Measurements from ENCODE around the gene PTPRB.

PTPRB gene

DNA sequence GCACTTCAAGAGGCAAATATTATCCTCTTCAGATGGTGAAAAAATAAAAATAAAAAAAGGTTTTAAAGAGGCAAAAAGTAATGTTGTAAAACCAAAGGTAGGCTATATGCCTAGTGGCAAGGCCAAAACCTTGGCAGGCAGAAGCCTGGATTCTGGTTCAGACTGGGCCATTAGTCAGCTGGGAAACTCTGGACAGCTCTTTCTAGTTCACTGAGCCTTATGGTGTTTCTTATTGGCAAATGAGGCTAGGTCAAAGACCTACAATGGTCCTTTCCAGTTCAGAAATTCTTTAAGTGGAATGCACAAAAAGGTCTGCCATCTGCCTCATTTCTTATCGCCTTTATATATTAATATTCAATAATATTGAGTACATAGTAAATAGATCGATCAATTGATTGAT, 44.6 kb downstream of the PTPRB start:
- no peak for DNase-seq (ENCODE audit: low read depth in 3 of 3)

DNA sequence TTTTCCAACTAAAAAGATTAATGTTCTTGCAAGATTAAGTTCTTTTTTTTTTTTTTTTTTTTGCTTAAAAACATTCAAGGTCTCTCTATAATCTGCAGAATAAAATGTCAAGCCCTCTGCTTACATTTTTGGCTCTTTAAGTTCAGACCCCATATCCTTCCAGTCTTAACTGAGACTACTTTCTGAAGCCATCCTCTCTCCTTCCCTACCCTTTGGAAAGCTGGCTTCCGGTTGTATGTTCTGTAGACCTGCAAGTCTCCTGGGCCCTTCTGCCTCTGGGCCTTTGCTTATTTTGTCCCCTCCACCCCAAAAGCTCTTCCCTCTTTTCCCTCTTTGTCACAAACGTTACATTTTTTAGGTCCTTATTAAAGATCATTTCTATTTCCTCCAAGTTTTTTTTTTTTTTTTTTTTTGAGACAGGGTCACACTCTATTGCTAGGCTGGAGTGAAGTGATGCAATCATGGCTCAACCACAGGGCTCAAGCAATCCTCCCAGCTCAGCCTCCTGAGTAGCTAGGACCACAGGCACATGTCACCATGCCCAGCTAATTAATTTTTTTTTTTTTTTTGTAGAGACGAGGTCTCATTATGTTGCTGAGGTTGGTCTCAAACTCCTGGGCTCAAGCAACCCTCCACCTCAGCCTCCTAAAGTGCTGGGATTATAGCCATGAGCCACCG, 46.5 kb downstream of the PTPRB start:
- no peak for DNase-seq (ENCODE audit: low read depth in 3 of 3)

DNA sequence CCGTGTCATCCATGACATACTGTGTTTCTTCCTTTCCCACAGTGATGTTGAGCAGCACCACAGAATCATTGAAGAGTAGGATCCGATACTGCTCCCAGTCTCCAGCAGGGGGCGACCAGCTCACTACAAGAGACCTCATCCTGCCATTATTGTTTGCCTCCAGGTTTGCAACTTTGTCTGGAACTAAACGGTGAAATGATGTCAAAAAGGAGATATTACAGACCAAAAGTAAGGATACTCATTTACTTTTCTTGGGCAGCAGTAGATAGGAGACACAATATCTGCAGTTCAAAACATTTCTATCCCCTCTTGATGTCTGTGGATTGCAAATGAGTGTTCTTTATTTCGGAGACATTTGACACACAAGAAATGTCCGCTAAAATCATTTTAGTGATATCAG, 47.2 kb downstream of the PTPRB start:
- peak; percentile 6 to 58 (median 20) for DNase-seq (ENCODE audit: low read depth in 3 of 3)

DNA sequence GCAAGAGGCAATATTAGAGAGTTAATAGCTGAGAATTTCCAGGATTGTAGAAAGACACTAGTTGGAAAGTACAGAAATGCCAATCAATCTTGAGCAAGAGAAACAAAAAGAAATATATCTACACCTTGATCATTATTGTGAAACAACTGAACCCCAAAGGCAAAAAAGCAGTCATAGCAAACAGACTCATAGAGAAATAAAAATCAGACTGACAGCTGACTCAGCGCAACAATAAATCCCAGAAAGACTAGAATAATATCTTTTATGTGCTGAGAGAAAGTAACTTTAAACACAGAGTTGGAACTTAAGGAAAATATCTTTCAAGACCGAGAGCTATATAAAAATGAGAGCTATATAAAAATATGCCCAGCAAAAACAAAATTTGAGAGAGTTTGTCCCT, 52.9 kb downstream of the PTPRB start:
- no peak for DNase-seq (ENCODE audit: low read depth in 3 of 3)

DNA sequence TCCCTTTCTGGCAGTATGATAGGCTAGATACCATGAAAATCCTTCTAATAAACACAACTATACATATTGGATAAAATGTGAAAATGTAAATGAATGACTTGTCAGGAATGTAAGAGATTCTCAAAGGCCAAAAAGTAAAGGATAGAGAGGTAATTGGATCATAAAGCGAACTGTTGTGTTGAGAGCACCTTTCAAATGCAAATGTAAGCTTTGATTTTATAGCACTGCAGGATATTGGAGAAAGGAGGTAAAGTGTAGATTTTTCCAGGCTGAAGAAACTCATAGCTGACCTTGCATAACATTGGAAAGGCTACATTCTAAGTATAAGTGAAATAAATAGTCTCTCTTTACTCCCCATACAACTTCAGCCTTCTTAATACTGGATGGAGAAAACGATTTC, 54.0 kb downstream of the PTPRB start:
- no peak for DNase-seq (ENCODE audit: low read depth in 3 of 3)

DNA sequence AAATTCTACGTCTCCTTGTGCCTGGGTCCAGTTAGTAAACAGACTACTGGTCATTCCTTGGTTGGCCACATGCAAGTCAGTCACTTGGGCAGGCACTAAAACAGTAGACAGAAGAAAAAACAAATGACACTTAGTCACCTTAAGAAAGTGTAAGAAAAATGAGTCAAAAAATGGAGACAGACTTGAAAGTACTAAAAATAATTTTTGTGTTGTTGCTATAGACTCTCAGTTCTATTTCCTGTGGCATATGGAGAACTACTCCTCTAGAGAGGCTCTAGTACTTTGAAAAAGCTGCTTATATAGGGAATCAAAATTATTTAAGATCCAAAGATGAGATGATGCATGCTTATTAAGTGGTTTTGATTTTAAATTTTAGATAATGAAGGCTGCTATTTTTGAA, 56.0 kb downstream of the PTPRB start:
- DNase-seq (ENCODE audit: low read depth in 3 of 3), result no peak

DNA sequence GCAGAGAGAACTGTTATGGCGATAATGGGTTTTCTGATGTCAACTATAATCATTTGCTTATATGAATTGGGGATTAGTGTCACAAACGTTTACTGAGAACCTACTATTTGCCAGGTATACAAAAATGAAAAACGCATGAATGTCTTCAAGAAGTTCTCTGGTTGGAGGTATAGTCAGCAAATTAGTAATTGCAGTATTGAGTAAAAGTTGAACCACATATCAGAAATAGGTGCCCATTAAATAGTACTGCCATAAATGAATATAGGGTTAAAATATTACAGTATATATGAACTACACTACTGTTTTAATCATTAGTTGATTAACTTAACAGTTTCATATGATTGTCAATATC, 60.0 kb downstream of the PTPRB start:
- no peak for DNase-seq (ENCODE audit: low read depth in 3 of 3)

DNA sequence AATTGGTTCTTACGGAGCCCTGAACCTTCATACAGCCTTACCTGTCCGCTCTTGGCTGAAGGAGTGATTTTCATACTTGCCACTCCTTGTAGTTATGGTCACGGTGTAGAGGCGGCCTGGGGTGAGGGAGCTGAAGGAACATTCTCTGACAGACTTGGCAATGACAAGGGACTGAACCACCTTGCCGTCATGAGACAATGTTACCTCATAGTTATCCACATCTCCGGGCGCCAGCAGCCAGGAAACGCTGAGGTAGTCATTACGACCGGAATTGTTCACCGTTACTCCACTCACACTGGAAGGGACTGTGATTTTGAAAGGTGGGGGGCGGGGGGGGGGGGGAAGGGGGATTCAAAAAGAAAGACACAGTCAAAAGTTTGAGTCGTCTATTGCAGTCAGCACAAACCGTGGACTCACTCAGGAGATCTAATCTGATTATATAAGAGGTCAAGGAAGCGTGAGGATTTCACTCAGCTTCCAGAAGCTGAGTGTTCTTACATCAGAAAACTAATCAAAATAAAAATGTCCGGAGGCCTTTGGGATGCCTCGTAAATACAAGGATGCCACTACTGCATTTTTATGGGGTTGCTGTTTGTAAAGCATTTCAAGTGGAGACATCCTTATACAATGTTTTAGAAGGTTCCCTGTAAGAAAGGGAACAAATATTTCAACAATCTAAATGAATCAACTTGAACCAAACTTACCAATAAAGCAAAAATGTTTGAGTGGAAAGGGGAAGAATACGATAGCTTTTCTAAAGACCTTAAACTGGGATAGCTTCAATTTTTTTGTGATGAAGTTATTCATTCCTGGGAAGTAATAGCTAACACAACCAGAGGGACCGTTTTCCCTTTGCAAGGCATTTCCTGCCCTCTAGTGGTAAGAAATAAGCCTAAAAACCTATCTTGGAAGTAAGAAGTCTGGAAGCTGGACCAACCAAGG, 60.6 kb downstream of the PTPRB start:
- DNase-seq (ENCODE audit: low read depth in 3 of 3), result no peak

DNA sequence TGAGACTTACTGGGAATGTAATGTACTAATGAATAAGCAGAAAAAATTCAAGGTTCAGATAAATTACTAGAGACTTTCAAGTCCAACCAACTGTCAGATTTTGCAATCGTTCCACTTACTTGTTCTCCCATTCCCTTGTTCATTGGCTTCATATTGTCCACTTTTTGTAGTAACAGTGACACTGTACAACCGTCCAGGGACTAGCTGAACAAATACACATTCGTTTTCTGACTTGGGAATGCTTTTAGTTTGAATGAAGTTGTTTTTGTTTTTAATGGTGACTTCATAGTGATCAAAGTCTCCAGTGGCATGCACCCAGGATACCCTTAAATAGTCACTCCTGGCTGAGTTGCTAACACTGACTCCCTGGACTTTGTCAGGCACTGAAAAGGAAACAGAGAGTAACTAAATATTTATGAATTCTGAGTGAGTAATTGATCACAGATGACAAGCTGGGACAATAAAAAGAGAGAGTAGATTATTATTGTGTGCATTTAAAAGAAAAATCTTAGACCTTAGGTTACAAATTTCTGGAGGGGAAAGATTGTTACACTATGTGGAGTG, 65.4 kb downstream of the PTPRB start:
- no peak for DNase-seq (ENCODE audit: low read depth in 3 of 3)

DNA sequence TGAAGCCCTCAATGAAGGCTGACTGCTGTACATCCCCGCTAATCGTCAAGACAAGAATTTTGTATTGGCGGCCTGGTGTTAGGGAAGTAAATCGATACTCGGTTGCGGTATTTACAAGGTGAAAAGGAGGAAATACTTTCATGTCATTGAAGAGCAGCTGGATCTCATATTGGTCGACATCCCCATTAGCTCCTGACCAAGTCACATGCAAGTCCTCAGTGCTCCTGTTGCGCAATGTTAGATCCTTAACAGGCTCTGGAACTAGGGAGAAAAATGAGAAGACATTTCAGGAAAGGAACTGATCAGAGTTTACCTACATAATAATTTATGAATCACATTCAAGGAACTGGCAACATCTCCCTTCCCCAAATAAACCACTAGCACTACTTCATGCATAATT, 66.2 kb downstream of the PTPRB start:
- no peak for DNase-seq (ENCODE audit: low read depth in 3 of 3)

DNA sequence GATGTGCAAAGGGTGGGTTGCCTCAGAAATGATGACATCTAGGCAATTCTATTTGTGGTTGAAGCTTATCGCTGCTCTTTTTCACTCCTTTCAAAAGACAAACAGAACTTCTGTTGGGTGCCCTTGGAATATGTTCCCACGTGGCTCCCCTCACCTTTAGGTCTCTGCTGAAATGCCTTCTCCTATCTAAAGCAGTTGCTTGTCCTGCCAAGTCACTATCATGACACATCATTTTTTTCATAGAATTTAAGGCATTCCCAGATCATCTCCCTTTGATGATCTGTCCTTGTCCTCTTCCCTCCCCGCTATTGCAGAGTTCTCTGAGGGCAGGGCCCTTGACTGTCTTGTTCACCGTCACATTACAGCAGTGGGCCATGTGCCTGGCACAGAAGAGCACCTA, 75.7 kb downstream of the PTPRB start:
- no peak for DNase-seq (ENCODE audit: low read depth in 3 of 3)

DNA sequence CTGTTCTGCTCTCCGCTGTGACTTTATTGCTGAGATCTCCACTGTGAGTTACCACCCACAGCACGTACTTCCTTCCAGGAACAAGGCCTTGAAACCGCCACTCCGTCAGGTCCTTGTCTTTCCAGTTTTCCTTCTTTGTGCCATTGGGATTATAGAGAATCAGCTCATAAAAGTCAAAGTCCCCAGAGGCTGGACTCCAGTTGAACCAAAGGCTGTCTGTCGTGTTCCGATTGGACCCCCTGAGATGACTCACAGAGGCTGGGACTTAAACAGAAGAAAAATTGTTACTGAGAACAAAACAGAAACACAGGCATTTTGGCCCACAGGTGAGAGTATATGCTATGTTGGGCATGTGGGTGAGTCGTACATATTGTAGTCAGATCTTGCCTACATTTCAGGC, 76.6 kb downstream of the PTPRB start:
- DNase-seq (ENCODE audit: low read depth in 3 of 3), result no peak

DNA sequence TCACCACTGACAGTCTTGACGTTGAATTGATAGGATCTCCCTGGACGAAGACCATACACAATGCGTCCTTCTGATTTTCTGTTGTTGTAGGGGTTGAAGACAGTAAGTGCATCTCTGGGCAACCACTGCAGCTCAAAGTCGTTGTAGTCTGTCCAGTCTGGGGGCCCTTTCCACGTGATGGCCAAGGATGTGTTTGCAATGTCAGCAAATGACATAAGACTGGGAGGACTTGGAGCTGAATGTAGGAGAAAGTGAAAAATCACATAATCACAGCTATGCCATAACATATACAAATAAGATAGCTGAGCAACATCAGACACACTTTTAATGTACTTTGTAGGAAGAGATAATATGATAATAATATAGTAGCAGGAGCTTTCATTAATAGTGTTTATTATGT, 77.8 kb downstream of the PTPRB start:
- DNase-seq (ENCODE audit: low read depth in 3 of 3), result no peak

DNA sequence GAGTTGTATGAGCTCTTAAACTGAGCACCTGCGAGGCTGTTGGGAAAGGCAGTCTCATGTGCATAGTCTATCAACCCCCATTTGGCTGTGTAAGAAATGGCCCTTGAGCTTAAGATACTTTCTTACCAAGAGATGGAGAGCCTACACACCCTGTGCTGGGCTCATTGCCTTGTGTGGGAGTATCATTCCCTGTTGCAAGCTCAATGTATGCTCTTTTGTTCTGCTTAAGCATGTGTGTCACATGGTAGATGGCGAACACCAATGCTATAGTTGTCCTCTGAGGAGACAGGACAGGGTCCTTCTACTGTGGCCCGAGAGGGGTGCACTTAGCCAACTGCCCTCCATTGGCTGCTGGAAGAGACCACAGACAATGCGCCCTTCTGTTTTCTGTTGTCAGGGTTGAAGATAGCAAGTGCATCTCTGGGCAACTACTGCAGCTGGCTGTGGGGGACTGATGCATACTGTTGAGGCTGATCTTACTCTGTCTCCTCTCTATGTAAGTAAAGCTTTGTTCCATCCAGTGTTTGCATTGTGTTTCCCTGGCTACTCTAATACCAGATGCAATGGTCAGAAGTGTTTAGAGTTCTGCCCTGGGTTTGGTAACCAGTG, 79.5 kb downstream of the PTPRB start:
- DNase-seq (ENCODE audit: low read depth in 3 of 3), result no peak

DNA sequence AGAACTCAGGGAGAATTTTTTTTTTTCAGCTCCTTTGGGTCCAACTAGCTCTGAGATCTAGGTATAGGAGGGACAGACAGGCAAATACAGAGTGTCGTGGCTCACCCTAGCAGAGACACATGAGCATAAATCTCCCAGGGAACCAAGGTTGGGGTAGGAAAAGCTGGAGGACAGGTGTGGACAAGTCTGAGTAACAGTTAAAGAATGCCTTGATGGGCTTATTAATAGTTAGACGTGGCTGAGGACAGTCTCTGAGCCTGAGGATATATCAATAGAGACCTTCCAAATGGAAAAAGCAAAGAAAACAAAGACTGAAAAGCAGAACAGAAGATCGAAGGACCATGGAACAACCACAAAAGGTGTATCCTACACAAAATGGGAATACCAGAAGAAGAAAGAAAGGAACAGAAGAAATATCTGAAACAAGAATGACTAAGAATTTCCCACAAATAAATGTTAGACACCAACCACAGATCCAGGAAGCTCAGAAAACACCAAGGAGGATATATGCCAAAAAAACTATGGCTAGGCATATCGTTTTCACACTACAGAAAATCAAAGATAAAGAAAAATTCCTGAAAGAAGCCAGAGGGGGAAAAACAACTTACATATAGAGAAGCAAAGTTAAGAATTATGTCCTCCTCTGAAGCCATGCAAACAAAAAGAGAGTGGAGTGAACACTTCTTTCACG, 80.9 kb downstream of the PTPRB start:
- no peak for DNase-seq (ENCODE audit: low read depth in 3 of 3)

DNA sequence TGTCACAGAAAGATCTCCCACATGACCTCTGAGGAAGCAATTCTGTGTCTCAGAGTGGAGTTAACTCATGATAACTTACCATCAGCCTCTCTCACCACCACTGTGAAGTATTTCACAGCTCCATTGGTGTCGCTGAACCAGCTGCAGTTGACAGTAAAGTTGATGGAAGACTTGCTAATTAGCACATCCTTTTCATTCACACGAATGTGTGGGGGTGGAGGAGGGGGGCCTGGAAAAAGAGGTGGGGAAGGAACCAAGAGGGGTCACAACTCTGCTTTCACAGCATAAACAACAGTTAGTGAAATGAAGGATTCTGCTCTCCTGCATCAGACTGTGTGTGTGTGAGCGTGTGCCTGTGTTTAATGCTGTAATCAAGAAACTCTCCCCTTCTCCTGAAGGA, 82.1 kb downstream of the PTPRB start:
- no peak for DNase-seq (ENCODE audit: low read depth in 3 of 3)

DNA sequence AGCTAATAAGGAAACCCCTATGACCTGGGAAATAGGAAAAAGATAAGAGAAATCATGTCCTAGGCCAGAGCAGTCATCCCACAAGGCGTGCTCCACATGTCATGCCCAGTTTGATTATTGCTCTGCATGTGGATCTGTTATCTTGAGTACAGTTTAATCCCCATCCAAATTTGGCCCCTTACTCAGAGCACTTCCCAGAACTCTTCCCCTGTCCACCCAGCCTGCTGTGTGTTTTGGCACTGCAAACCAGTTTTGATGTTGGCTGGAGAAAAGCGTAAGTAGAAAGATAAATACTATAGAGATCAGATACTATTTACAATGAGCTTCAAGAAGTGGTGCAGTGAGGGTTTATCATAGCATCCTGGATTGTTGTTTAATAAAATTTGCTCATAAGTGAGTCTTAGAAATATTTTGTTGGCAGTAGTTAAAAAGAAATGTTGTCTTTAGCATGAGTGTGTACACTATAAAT, 83.8 kb downstream of the PTPRB start:
- DNase-seq (ENCODE audit: low read depth in 3 of 3), result no peak

DNA sequence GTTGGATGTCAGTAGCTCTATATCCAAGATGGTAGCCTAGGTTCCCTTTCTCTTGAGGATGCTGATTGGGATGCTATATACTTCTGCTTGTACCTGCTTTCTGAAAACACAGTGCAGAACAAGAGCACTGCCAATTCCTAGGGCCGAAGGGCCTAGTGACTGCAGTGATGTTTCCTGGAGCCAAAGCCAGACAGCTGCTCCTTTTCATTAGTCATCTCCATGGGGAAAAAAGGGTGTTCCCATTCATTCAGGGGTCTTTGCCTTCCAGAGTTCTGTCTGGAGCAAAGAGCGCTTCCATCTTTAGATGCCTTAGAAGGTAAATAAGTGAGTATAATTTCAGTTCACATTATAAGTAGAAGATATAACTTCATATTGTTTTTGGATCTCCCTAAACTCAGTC, 85.5 kb downstream of the PTPRB start:
- DNase-seq (ENCODE audit: low read depth in 3 of 3), result no peak

DNA sequence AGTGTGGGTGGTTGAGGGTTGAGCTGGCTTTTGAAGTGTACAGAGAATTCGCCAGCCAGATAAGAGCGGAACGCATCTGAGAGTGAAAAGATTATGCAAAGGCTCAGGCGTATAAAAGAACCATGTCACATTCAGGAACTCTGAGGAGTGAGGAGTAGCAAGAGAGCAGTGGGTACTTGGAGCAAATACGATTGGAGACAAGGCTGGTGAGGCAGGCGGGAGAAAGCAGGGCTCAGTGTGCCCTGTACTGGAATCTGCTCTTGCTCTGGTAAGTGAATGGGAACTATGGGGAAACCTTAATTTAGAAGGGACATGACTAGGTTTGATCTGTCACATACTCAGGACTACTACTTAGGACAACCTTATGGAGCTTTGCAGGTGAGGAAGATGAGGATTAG, 87.0 kb downstream of the PTPRB start:
- DNase-seq (ENCODE audit: low read depth in 3 of 3), result no peak

DNA sequence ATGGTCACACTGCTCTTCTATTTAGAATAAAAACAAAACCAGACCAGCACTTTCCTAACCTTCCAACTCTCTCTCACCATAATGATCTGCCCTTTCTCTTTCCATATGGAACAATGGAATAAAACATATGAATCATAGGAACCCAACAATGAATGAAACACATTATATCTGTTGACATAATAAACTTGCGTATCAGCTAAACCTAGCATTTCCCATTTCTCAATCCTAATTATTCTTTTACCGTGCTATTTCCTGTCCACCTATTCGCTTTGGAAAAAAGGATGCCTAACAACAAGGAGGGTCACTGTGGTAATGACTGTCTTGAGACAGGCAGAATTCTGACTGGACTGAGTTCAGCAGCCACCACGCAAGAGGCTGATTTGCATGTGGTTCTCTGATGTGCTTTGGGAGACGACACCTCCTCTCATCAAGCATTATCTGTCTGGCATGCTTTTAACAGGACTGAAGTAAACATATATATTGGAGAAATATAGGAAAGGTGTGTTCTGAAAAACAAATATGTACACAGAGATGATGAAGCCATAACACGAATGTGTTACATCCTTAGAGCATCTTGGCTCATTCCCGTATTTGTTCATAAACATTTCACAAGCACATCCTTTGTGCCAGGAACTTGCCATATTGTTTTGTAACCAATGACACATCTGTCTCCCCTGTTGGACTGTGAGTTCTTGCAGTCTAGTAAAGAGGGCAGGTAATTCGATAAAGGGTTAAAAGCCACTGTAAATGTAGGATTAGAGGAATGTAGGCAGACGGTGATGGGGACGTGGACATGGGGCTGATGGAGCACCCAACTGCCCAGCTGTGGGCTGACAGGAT, 87.7 kb downstream of the PTPRB start:
- DNase-seq (ENCODE audit: low read depth in 3 of 3), result no peak

DNA sequence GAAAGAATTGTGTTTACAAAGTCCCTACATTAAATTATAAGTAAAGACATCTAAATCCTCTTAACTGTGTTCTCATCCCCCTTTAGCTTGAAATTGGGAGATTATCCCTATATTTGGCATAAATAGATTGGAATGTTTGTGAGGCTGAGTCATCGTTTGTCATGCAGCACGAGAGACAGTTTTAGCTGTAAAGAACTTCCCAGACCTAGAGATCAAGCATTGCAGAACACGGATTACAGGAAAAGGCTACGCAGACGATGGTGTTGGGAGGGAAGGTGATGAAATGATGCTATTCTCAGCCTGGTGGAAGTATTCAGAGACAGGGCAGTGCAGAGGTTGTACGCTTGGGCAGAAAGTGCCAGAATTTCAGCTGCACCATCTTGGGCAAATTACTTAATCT, 93.8 kb downstream of the PTPRB start:
- DNase-seq (ENCODE audit: low read depth in 3 of 3), result no peak

All from stimulated activated CD4-positive, alpha-beta T cell treated with anti-CD3 and anti-CD28 coated beads, TNF-alpha, amount 100 ng/mL, for 24 hours (primary cell).